Right hindlimb (tissue), 1 donor: ENCODE data around the gene CUL9.
A peak's percentile ranks its signal among the peaks of the same experiment; 100 is the strongest.

Experiments
- DNase-seq: peaks from one replicate; pipeline ENCODE4 v3.0.0-alpha.2; 2018

Gene CUL9

DNA sequence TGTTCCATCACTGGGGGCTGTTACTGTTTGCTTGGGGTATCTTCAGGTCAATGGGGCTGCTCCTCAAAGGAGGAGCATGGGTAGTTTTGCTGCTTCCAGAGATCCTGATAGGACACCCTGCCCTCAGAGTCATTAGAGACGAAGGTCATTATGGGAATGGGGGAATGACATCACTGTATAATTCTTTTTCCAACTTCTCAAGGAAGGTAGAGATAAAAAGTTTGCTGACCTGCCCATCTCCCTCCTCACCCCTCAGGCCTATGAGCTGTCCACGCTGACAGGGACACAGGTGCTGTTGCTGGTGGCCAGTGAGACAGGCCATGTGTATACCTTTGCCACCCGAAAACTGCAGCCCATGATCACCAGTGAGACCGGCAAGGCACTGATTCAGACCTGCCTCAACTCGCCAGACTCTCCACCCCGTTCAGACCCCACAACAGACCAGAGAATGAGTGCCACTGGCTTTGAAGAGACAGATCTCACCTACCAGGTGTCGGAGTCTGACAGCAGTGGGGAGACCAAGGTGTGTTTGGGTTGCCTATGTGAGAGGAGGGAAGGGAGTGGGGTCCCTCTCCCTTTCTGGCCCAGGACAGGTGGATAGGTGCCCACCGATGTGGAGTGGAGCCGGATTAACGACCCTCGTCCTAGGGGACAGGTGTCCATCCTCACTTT, 8.3 kb upstream of the CUL9 start:
- DNase-seq: no peak

DNA sequence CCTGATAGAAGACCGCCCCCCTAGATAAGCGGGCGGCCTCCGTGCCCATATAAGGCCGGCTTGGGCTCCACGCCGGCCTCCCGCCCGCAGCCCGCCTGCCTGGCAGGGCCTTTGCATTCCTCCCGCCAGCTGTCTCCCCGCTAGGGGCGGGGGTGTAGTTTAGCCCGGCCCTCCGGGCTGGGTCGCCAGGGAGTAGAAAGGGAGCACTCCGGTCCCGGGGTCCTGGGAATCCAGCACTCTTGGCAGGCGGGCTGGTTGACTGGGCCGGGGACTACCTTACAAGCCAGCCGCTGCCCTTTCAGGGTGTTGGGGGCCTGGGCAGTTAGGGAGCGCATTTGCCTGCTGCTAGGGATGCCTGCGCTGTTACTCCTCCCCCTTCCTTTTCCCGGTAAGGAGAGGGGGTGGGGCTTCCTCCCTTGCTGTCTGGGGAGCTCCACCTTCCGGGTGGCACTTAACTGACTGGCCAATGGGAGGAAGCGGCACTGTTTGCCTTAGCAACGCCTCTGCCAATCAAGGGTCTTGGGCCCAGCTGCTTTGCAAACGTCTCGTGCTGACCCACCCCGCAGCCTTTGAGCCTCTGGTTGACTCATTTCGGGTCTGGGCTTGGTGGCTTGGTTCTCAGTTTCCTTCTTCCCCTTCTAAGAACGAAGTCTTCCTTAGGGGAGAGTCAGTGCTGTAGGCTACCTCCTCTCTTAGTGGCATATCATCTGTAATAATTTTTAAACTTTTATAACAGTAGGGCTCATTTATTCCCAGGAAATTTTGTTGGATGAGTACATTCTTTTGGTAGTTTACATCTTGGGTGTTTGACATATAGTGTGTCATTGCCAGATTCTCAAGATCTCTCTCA, 7.5 kb upstream of the CUL9 start:
- peak; percentile 98 for DNase-seq

GRCh38 chr6:43175676-43176422, 6.1 kb upstream of the CUL9 start:
- DNase-seq: no peak

DNA sequence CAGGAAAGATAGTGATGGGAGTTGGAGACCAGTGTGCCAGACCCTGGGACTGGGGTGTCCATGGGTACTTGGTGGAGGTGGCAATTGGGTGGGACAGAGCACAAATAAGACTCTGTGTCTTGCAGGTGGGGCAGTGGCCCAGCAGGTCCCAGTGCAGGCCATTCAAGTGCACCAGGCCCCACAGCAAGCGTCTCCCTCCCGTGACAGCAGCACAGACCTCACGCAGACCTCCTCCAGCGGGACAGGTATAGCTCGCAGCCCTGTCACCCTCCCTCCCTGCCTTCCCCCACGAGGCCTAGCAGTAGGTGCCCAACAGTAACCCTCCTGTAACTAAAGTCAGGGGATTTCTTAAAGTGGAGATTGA, 5.6 kb upstream of the CUL9 start:
- DNase-seq: no peak

DNA sequence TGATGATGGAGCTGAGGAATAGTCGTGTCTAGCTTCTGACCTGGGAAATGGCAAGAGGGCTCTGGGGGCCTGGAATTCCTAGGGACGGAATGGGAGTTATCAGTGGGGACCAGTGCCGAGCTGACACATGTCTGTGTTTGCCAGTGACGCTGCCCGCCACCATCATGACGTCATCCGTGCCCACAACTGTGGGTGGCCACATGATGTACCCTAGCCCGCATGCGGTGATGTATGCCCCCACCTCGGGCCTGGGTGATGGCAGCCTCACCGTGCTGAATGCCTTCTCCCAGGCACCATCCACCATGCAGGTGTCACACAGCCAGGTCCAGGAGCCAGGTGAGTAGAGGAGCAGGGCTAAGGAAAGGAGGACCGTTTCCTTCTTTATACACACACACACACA, 3.8 kb upstream of the CUL9 start:
- no peak for DNase-seq

- no peak for DNase-seq
These were observed 2.8 kb upstream of the CUL9 start for GRCh38 chr6:43178951-43179830.

DNA sequence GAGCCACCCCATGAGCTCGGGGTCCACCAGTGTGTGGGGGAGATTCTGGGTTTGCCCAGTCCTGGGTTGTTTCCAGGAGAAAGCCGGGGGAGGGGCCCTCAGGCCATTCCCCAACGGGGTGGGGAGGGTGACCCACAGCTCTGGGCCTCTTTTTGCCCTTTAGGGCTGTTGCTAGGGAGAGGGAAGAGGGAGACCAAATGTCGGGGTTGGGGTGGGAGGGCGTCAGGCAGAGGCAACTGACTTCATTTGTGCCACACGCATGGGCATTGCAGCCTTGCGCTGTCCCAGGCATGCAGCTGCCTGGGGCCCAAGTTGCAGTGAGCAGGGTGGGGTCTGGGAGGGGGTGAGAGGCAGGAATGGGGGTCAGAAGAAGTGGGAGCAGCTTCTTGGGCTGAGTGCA, 1.9 kb upstream of the CUL9 start:
- no peak for DNase-seq

DNA sequence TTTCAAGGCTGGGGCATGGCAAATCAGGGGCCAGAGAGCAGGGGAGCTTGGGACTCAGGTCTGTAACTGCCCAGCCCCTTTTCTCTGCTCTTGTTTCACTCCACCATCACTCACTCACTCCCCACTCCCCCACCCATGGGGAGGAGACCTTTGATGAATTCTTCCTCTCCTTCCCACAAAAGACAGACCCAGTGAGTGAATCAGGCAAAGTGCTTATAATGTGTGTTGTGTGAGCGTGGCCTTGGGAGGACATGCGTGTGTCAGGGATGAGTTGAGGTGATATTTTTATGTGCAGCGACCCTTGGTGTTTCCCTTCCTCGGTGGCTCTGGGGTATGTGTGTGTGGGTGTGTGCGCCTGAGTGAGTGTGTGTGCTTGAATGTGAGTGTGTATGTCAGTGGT, 1.0 kb upstream of the CUL9 start:
- DNase-seq: no peak

- no peak for DNase-seq
These were observed 415 bp upstream of the CUL9 start for GRCh38 chr6:43181621-43181941.

DNA sequence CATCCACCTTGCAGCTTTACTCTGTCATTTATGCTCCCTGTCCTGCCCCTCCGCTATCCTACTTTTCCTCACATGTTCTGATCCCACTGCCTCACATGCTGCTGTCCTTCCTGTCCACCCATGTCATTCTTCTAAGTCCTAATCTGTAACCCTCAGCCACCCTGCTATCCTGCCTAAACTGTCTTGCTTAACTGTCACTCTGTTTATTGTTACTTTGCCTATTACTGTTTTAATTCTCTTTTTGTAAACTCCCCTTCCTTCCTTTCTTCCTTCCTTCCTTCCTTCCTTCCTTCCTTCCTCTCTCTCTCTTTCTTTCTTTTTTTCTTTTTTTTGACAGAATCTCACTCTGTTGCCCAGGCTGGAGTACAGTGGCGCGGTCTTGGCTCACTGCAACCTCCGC, 1.4 kb downstream of the CUL9 start:
- DNase-seq: no peak

DNA sequence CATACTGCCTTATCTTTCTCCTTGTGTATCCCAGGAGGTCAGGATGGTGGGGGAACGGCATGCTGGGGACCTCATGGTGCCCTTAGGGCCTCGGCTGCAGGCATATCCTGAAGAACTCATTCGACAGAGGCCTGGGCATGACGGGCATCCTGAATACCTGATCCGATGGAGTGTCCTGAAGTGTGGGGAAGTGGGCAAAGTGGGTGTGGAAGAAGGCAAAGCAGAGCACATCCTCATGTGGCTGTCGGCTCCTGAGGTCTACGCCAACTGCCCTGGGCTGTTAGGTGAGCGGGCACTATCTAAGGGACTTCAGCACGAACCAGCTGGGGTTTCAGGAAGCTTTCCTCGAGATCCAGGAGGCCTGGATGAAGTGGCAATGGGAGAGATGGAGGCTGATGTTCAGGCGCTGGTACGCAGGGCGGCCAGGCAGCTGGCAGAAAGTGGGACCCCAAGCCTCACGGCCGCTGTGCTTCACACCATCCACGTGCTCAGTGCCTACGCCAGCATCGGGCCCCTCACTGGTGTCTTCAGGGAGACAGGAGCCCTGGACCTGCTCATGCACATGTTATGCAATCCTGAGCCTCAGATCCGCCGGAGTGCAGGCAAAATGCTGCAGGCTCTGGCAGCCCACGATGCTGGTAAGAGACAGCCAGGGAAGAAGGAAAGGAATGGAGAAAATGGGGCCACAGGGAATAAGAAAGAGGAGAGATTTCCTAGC, 2.4 kb downstream of the CUL9 start:
- DNase-seq: no peak

- no peak for DNase-seq
These were observed 3.5 kb downstream of the CUL9 start for GRCh38 chr6:43185391-43185985.

GRCh38 chr6:43186019-43186418, 4.0 kb downstream of the CUL9 start:
- DNase-seq: no peak

DNA sequence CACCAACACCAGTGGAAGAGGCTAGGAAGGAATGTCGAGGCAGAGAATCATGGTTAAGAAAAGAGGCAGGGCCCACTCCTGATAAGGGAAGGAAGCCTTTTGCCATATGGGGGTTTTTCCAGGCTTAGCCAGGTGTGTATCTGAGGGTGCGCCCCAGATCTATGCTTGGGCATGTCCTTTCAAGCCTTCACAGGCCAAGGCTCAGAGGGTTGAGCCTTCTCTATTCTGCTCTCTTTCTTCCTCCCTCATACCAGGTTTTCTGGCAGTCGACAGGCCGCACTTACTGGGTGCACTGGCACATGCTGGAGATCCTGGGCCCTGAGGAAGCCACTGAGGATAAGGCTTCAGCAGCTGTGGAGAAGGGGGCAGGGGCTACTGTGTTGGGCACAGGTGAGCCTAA, 4.7 kb downstream of the CUL9 start:
- DNase-seq: no peak

DNA sequence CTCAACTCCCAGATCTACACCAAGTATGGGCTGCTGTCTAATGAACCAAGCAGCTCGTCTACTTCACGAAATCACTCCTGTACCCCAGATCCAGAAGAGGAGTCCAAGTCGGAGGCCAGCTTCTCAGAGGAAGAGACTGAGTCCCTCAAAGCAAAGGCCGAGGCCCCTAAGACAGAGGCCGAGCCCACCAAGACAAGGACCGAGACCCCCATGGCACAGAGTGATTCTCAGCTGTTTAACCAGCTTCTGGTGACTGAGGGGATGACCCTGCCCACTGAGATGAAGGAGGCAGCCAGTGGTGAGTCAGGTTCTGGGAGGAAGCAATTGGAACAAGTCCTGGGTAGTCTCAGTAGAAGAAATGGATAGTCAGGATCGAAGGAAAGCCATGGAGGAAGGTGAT, 5.8 kb downstream of the CUL9 start:
- DNase-seq: no peak

DNA sequence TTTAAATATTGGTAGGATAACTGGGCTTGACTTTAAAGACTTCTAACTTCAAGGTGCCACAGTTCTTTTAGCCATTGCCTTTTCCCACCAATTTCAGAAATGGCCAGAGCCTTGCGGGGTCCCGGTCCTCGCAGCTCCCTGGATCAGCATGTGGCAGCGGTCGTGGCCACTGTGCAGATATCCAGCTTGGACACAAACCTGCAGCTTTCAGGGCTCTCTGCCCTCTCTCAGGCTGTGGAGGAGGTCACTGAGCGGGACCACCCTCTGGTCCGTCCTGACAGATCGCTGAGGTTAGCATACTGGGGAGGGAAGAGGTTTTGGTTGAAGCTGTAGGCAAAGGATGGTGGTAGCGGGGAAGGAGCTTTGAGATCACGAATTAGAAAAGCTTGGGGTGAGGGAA, 6.4 kb downstream of the CUL9 start:
- no peak for DNase-seq

- no peak for DNase-seq
These were observed 7.8 kb downstream of the CUL9 start for GRCh38 chr6:43189776-43190304.

- DNase-seq: no peak
These were observed 10.9 kb downstream of the CUL9 start for GRCh38 chr6:43192911-43193310.

DNA sequence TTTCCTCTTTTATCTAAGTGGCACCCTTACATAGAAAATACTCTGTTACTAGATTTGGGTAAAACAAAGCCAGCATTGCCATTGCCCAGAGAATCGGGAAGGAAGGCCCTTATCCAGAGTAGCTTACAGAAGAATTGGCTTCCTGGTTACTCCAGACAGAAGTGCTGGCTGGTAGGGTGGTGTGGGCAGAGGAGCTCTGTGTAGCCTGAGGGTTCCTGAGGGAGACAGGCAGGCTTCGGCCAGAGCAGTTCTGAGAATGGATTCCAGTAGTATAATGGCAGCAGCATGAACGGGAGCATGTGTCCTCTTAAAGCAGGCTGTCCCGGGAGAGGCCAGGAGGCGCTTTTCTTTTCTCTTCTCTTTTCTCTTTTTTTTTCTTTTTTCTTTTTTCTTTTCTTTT, 11.9 kb downstream of the CUL9 start:
- no peak for DNase-seq

- no peak for DNase-seq
These were observed 14.3 kb downstream of the CUL9 start for GRCh38 chr6:43196337-43196736.

DNA sequence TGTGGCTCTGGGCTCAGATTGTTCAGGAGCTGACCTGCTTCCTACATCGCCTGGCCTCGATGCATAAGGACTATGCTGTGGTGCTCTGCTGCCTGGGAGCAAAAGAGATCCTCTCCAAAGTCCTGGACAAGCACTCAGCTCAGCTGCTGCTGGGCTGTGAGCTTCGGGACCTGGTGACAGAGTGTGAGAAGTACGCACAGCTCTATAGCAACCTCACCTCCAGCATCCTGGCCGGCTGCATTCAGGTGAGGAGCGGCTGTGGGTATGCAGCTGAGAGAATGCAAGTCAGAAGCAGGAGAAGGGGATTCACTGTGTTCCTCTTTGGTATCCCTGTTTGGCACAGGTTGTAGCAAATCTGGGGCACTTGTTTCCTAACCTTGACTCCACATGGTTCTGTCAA, 17.9 kb downstream of the CUL9 start:
- no peak for DNase-seq

- no peak for DNase-seq
These were observed 18.5 kb downstream of the CUL9 start for GRCh38 chr6:43200541-43200940.
